ENCODE measurements around the gene TARBP1. TPM values are rescaled to one million over a fixed set of nuclear protein-coding genes. Genes with fewer than 3 reads are reported as not detected.

TARBP1 gene
- total RNA-seq, 1 donor from 2014 or later = 60.4 TPM

DNA sequence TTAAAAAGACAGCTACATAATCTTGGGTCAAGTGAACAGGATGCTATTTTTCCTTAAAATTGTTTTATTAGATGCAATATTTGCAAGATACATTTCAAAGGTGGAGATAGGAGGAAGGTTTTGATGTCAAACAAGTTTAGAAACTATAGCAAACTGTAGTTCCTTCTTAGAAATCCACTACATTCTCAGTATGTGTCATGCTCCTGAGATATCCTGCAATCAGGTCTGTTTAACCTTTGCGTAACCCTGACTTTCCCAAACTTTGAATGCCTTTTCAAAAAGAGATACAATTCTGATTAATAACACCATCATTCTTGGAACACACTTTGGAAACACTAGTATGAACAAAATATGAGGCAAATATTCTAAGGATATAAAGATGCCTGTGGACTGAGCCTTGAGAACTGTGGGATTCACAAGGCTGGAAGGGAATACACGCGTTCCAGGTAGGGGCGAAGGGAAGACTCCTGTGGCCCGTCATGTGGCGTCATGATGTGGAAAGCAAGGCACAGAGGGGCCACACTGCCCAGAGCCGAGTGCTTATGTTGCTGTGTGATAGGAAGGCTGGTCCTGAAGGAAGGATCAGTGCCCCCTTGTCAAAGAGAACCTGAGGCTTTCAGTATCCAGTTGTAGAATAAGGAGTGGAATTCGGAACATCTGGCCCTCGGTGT, 19.6 kb upstream of the TARBP1 start:
- no peak overlapping the region for H3K27ac Mint-ChIP-seq
- no peaks in the 10 kb centered on the region for H3K36me3 Mint-ChIP-seq (ENCODE audit: insufficient read depth)
- no peak for DNase-seq (ENCODE audit: low spot score, unreplicated experiment)
- peaks cover 8% of the 10 kb centered on the region for H3K4me1 Mint-ChIP-seq (ENCODE audit: low read depth)
- TF ChIP-seq, protein P1, sequence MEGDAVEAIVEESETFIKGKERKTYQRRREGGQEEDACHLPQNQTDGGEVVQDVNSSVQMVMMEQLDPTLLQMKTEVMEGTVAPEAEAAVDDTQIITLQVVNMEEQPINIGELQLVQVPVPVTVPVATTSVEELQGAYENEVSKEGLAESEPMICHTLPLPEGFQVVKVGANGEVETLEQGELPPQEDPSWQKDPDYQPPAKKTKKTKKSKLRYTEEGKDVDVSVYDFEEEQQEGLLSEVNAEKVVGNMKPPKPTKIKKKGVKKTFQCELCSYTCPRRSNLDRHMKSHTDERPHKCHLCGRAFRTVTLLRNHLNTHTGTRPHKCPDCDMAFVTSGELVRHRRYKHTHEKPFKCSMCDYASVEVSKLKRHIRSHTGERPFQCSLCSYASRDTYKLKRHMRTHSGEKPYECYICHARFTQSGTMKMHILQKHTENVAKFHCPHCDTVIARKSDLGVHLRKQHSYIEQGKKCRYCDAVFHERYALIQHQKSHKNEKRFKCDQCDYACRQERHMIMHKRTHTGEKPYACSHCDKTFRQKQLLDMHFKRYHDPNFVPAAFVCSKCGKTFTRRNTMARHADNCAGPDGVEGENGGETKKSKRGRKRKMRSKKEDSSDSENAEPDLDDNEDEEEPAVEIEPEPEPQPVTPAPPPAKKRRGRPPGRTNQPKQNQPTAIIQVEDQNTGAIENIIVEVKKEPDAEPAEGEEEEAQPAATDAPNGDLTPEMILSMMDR (IDR thresholded peaks at IDR 0.05; ENCODE audit: unreplicated experiment) = no peak
- no peak overlapping the region for H3K4me3 Mint-ChIP-seq (ENCODE audit: low read depth)
- H3K9me3 Mint-ChIP-seq (ENCODE audit: low read depth) = no peaks in the 10 kb centered on the region
- no peaks in the 10 kb centered on the region for H3K27me3 Mint-ChIP-seq

DNA sequence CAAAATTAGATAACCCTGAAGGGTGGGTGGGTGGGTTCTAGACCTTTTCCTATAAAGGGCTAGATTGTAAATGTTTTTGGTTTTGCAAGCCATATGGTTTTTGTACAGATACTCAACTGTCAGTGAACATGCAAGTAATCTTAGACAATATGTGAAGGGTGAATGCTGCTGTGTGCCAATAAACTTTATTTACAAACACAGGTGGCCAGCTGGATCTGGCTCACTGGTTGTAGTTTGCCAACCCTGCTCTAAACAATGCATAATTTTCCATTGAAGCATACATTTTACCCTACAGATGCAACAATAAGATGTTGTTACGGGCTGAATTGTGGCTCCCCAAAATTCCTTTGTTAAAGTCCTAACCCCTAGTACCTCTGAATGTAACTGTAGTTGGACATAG, 18.6 kb upstream of the TARBP1 start:
- TF ChIP-seq, protein P1 (IDR thresholded peaks at IDR 0.05; ENCODE audit: unreplicated experiment) = no peak

DNA sequence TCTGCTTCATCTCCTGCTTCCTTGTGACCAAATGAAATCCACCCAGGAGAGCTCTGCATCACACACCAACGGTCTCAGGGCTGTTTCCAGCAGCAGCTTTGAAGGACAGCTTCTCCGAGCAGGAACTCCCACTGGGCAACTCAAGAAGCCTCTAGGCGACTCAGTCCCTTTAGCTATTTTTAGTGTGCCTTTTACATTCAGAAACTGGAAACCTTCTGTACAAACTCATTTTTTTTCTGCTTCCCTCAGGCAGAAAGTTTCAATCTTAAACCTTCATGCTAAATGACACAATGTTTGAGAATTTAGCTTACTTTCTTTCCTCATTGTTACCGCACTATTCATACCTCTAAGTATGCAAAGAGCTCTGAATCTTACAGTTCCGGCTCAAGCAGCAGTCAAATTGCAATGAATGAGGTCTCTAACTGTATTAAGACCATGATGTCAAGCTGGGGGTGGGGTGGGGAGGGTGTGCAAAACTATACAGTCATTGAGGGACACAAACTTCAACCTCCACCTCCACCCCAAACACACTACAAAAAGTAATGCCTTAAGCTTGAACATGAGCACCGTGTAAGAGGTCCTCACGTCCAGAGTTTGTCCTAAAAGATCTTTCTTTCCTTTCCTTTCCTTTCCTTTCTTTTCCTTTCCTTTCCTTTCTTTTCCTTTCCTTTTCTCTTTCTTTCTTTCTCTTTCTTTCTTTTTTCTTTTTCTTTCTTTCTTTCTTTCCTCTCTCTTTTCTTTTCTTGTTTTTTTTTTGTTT, 16.4 kb upstream of the TARBP1 start:
- Mint-ChIP-seq H3K27ac (no peak overlapping the region), H3K36me3 (ENCODE audit: insufficient read depth) (no peaks in the 10 kb centered on the region), H3K27me3 (no peaks in the 10 kb centered on the region), H3K4me3 (ENCODE audit: low read depth) (no peak overlapping the region), H3K9me3 (ENCODE audit: low read depth) (no peaks in the 10 kb centered on the region), H3K4me1 (ENCODE audit: low read depth) (peaks cover 17% of the 10 kb centered on the region)
- TF ChIP-seq, protein P1 (IDR thresholded peaks at IDR 0.05; ENCODE audit: unreplicated experiment) = no peak
- DNase-seq (ENCODE audit: low spot score, unreplicated experiment) = no peak

More for the DNA sequence above, 18.6 kb upstream of the TARBP1 start:
- Mint-ChIP-seq H3K9me3 (ENCODE audit: low read depth) (no peaks in the 10 kb centered on the region), H3K36me3 (ENCODE audit: insufficient read depth) (no peaks in the 10 kb centered on the region), H3K4me1 (ENCODE audit: low read depth) (peaks cover 8% of the 10 kb centered on the region), H3K4me3 (ENCODE audit: low read depth) (no peak overlapping the region), H3K27me3 (no peaks in the 10 kb centered on the region), H3K27ac (no peak overlapping the region)
- no peak for DNase-seq (ENCODE audit: low spot score, unreplicated experiment)

DNA sequence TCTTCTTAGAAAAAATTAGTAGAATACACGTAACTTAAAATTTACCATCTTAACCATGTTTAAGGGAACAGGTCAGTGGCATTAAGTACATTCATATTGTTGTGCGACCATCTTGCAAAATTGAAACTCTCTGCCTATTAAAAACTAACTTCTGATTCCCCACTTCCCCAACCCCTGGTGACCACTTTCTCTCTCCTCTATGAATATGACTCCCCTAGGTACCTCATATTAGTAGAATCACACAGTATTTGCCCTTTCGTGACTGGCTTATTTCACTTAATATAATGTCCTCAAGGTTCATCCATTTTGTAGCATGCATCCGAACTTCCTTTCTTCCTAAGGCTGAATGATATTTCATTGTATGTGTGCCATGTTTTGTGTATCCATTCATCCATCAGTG, 15.1 kb upstream of the TARBP1 start:
- Mint-ChIP-seq H3K27ac (no peak overlapping the region), H3K4me3 (ENCODE audit: low read depth) (no peak overlapping the region)

DNA sequence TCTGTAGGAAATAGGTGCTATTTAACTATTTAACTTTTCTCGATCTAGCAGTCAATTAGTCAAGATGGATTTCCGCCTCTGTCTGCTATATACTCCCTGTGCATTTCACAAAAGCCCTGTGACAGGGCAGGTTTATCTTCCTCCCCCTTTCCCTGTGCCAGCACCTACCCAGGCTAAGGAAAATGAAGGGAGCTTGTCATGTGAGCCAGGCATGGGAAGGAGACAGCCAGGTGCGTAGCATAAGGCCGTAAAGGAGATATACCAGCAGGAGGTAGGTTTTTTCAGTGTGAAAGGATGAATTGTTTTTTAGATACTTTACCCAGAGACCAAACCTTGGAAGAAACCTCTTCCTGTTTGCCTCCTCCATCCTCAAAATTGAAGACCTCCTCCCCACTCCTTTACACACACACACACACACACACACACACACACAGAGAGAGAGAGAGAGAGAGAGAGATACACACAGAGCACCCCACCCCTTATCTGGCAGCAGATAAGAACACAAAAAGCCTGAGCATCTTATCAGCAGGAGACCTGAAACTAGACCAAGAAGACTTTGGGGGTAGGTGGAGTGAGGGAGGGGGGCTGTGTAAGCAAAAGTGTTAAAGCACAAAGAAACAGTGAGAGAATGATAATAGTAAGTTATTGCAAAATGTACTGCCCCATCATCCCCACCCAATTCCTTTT, 12.0 kb upstream of the TARBP1 start:
- Mint-ChIP-seq H3K4me3 (ENCODE audit: low read depth) (no peak overlapping the region), H3K4me1 (ENCODE audit: low read depth) (peaks cover 28% of the 10 kb centered on the region), H3K27me3 (no peaks in the 10 kb centered on the region), H3K36me3 (ENCODE audit: insufficient read depth) (no peaks in the 10 kb centered on the region), H3K27ac (peak overlapping the region; percentile 79), H3K9me3 (ENCODE audit: low read depth) (no peaks in the 10 kb centered on the region)
- TF ChIP-seq, protein P1 (IDR thresholded peaks at IDR 0.05; ENCODE audit: unreplicated experiment) = no peak
- DNase-seq (ENCODE audit: low spot score, unreplicated experiment) = no peak

More for the DNA sequence above, 15.1 kb upstream of the TARBP1 start:
- no peaks in the 10 kb centered on the region for H3K27me3 Mint-ChIP-seq
- no peaks in the 10 kb centered on the region for H3K9me3 Mint-ChIP-seq (ENCODE audit: low read depth)
- TF ChIP-seq, protein P1 (IDR thresholded peaks at IDR 0.05; ENCODE audit: unreplicated experiment) = no peak
- no peaks in the 10 kb centered on the region for H3K36me3 Mint-ChIP-seq (ENCODE audit: insufficient read depth)
- peaks cover 21% of the 10 kb centered on the region for H3K4me1 Mint-ChIP-seq (ENCODE audit: low read depth)
- DNase-seq (ENCODE audit: low spot score, unreplicated experiment) = no peak

Data from progenitor cell of endocrine pancreas (in vitro differentiated cells).